M059J (cell line): ENCODE data around the gene TFF3. TPM values are rescaled to one million over a fixed set of nuclear protein-coding genes. Genes with fewer than 3 reads are reported as not detected.

Experiments
- DNase-seq: peaks from one replicate; pipeline ENCODE4 v3.0.0-alpha.2; 2012; ENCODE audit warnings: low read depth
- total RNA-seq: library from RNA; depleted of rRNA; stranded (reverse); fragments of >200 nt; shearing (Covaris generic); gene quantifications from 2 replicates; pipeline ENCODE4 v1.2.3, GENCODE V29; 2014; rRNA removed

The TFF3 gene, protein sequence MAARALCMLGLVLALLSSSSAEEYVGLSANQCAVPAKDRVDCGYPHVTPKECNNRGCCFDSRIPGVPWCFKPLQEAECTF
- total RNA-seq, result 0.52 TPM in 1 of 2 replicates, not detected in the other

DNA sequence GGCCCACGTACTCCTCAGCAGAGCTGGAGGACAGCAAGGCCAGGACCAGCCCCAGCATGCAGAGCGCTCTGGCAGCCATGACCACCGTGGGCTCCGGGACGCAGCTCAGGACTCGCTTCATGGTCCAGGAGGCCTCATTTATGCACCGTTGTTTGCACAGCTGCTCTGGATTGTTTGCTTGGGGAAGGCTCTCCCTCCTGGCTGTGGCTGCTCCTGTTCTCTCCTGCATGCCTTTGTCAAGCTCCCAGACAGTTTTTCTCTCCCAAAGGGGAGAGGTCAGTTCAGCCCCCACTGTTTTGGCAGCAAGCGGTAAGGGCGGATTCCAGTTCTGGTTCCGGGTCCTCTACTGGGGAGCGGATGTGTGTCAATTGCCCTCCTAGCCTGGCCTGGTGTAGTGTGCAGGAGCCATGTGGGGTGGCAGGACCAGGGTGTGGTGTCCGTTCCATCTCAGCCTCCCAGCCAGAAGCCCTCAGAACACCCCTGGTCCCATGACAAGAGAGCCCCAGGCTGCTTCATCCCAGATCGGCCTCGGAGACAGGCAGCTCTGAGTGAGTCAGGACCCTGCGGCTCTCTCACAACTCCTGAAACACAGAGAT lies at the start of gene TFF3:
Gene TFF3, minus strand, starts transcription at position 114 of the 596 bp plus-strand sequence. Its CDS starts 35 bp downstream, at position 79.
- peak; percentile 15 for DNase-seq

DNA sequence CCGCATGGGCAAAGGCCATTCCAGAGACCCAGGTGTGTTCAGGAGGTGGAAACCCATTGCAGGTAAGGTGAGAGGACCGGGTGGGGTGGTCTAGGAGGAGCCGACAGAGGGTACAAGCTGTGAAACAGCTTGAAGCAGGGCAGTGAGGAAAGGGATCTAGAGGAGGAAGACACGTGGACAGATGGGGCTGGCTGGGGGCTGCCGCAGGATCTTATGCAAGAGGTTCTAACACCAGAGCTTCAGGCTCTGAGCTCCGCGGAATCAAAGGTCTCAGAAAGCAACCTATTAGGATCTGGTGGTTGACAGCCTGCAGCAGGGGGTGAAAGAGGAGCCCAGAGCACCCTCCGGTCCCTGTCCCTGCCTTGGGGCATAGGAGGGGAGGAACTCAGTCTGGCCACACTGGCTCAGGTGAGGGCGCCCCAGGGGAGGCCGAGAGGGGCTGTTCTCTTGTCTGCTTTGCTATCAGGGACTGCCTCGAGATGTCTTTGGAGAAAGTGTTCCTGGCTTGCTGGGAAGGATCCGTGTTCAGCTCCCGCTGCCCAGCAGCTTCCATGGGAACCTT lies 49.2 kb upstream of the TFF3 start:
- no peak for DNase-seq

DNA sequence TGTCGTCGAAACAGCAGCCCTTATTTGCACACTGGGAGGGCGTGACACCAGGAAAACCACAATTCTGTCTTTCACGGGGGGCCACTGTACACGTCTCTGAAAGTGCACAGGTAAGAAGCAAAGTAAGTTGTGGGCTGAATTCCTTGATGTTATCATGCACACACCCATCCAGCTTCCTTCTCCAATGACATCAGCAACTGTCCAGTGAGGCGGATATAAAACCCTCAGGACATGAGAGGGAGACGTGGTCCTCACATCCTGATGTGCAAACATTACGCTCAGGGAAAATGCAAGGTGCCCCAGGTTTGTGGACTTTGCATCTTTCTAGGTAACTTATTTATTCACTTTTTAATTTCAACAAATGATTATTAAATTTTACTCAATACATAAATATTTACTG lies 48.1 kb upstream of the TFF3 start:
- DNase-seq, result peak; percentile 26

DNA sequence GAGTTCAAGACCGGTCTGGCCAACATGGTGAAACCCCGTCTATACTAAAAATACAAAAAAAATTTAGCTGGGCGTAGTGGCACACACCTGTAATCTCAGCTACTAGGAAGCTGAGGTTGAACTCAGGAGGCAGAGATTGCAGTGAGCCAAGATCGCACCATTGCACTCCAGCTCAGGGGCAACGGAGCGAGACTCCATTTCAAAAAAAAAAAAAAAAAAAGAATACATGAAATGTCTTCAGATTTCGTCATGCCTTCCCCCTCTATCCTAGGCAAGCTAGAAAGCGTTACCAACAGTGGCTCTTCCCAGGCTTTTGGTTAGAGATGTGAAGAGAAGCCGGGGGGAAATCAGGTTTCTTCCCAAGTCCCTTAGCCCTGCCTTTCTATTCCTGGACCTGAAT lies 47.5 kb upstream of the TFF3 start:
- DNase-seq, result no peak

DNA sequence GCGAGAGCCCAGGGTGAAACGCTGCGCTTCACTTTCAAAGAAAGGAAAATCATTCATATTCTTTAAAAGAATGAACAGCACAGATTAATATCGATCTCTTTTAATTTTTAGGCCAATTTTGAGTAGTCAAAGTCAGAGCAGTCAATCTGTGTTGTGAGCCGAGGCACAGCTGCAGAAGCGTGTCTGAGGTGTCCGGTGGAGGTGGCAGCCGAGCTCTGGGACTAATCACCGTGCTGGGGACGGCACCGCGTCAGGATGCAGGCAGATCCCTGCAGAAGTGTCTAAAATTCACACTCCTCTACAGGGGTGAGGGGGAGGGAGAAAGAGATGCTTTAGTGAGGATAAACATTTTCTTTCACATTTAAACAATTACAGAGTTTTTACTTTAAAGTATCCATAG lies 47.0 kb upstream of the TFF3 start:
- DNase-seq, result no peak

DNA sequence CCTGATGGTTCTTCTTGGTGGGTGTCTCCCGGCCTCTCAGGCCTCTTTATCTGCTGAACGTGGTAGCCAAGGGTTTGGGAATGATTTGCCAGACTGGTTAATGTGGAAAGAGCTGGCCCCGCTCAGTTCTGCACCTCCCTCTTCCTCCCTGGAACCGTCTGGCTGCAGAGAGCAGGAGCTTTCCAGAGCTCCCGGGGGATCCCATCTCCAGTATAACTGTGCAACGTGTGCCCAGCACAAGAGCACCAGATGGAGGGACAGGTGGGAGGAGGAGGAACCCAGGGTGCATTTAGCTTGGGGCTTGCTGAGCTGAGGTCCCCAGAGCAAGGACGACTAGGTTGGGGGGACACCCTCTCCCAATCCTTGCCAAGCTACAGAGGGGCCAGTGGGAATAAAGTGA lies 46.1 kb upstream of the TFF3 start:
- DNase-seq, result no peak

DNA sequence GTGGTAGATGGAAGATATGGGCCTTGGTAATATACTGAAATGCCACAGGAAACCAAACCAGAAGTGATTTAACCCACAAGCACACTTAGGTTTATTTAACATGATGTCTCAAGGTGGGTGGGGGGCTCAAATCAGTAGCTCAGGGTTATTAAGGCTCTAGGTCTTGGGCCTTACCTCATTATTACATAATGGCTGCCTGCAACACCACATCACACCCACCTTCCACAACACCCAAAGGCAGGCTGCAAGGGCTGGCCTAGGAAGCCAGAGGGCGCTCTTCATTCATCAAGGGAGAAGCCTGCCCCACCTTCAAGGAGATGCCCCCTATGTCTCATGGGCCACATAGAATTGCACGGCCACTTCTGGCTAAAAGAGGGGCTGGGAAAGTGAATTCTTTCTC lies 45.1 kb upstream of the TFF3 start:
- no peak for DNase-seq

DNA sequence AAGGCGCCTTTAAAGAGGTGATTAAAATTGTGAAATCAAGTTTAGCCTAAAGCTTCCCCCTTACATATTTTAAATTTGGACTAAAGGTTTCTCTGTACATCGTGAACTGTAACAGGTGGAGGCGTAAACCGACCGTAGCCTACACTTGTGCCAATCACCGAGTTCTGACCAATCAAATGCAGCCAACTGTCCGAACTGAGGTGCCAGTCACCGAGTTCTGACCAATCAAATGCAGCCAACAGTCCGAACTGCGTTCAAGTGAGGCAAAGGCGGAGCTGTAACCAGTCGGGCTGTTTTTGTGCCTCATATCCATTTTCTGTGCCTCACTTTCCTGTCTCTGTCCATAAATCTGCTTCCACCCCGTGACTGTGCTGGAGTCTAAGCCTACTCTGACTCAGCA lies 43.7 kb upstream of the TFF3 start:
- DNase-seq, result no peak

DNA sequence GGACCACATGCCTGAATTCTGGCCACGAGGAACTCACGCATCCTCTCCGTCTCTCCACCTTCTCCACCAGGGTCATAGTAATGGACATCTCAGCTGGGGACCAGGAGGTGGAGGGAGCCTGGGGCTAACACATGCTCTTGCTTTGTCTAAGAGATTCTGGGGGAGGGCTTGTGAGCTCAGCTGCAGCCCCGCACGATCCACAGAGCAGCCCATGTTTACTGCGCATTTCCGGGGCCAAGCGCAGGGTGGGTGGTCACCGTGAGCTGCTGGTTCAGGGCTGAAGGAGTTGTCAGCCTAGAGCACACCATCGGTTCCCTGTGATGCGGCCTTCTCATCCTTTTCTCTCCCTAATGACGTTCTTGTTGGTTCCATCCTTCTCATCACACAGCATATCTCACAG lies 43.1 kb upstream of the TFF3 start:
- DNase-seq, result no peak

DNA sequence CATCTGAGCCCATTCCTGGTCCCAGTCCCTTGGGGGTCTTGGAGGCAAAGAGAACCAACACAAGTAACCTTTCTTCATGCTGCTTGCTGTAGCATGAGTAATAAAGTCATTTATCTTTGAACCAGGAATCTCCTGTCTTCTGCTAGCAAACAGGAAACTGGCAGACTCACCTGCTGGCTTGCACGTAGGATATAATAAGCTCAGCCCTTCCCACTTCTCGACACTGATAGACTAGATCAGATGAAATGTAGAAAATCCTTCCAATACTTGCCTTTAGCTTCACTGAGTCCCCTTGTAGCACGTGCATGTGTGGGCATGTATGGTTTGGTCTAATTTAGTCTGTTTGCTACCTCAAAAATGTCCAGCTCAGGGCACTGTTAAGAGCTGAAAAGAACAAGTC lies 42.1 kb upstream of the TFF3 start:
- no peak for DNase-seq

DNA sequence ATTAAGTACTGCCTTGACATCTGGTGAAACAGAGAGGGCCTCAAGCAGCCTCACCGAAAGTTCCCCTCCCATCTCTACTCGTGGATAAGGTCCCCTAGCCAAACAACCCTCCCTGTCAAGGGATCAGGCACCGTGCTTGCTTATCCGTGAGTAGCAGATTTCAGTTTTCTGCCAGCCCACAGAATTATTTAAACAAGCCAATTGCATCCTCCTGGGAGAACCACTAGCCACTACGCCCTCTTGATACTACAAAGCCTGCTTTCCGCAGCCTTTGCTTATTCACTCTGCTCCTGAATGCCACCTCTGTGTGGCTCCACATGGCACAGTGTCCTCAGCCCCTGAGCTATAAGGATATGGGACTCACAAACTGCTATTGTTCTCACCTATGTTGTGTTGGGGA lies 41.4 kb upstream of the TFF3 start:
- DNase-seq, result no peak

DNA sequence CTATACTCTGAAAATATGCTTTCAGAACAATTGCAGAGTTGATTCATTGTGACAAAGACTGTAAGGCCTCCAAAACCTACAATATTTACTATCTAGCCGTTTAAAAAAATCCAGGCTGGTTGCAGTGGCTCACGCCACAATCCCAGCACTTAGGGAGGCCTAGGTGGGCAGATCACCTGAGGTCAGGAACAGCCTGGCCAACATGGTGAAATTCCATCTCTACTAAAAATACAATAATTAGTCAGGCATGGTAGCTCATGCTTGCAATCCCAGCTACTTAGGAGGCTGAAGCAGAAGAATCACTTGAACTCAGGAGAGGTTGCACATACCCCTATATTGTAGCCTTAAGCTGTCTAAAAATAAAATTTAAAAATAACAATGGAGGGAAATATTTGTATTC lies 40.8 kb upstream of the TFF3 start:
- DNase-seq, result no peak

DNA sequence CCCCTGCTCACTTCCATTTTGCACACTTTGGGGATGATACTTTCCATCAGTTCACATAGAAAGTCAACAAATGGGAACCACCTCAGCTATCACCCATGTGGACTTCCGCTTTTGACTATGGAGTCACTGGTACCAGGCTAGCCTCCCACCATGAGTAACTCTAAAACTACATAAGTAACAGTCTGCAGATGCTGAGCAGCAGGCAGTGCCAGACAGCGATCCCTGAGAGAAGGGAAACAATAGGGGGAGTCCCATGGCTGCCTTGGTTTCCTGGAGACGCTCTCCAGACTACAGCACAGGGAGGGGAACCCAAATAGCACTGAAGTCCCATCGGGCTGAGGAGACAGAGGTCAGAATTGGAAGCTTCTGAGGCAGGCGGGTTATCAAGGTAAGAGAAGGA lies 38.4 kb upstream of the TFF3 start:
- no peak for DNase-seq

DNA sequence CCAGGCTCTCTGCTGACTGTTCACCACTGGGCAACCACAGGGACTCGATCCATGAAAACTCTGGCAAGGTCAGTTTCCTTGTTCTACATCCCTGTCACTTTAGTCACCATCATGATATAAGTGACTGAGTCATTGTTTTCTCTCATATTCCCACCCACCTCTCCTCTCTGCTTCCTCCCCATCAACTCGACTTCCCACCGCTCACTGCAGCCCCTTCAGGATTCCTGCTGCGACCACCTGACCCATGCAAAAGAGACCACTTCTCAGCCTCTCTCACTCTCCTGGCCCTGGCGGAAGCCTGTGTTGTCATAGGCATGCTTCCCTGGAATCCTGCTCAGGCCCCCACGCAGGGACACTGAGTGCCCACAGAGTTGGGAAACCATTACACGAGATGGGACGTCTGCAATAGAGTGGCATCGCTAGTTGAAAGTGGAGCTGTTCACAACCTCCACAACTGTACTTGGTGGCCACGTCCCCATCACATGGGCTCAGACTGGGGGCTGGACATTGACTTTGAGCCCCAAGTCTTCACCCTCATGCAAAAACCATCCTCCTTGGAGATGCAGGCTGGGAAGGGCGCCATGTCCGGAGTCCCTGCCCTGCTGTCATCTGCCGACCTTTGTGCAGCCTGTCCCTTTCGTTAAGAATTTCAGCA lies 37.4 kb upstream of the TFF3 start:
- peak; percentile 47 for DNase-seq

DNA sequence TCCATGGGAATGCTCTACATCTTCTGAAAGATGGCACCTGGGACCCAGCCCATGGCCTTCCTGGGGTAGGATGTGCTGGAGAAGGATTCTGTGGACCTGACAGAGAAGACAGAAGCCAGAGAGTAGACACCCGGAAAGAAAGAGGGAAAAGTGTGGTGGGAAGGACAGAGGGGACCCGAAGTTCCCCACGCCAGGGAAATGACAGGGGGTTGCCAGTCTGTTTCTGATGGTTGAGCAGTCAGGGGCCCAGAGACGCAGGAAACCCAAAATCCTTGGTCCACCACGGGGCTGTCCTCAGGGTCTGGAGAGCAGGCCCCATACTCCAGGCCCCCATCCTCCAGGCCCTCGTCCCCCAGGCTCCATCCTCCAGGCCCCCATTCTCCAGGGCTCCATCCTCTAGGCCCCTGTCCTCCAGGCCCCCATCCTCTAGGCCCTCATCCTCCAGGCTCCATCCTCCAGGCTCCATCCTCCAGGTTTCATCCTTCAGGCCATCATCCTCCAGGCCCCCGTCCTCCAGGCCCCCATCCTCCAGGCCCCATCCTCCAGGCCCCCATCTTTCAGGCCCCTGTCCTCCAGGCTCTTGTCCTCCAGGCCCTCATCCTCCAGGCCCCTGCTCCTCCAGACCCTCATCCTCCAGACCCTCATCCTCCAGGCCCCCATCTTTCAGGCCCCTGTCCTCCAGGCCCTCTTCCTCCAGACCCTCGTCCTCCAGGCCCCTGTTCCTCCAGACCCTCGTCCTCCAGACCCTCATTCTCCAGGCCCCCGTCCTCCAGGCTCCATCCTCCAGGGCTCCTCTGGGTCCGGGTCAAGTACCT lies 36.6 kb upstream of the TFF3 start:
- no peak for DNase-seq

DNA sequence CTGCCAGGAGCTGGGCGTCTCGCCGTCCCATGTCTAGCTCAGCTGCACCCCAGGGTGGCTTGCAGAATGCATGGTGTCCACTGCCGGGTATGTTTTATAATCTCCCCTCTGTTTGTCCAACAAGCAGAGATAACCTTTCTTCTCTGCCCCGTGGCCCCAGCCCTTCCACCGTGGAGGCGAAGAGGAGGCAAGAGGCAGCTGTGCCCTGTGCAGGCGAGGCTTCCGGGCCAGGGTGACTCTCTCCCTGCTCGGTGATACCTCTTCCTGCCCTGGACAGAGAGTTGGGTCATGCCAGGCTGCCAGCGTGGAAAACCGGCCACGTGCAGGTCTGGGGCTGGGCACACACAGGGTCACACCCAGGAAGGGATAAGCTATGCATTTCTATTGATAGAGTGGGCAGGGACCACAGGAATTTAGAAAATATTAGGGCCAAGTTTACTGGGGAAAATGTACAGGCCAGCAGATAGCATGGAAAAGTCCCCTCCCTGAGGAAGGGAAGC lies 35.8 kb upstream of the TFF3 start, which contains the start of gene TFF2:
Gene TFF2, minus strand, starts transcription at position 68 of the 500 bp plus-strand sequence. Its CDS starts 37 bp downstream, at position 31.
- peak; percentile 36 for DNase-seq

DNA sequence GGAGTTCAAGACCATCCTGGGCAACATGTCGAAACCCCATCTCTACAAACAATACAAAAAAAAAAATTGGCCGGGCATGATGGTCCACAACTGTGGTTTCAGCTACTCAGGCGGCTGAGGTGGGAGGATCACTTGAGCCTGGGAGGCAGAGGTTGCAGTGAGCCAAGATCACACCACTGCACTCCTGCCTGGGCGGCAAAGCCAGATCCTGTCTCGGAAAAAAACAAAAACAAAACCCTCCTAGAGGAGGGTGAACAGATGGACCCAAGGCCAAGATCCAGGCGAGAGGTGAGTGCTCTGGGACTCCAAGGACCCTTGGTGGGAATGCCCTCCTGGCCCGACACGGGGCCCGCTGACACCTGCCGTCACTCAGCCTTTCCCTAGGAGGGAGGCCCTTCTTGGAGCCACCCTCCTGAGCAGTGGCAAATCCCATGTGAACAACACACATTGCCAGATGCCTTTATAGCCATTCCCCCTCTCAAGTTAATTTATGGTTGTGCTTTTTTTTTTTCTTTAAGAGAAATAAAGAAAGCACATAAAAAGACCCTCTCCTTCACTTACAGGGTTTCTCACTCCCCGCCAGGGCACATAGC lies 35.2 kb upstream of the TFF3 start:
- no peak for DNase-seq

DNA sequence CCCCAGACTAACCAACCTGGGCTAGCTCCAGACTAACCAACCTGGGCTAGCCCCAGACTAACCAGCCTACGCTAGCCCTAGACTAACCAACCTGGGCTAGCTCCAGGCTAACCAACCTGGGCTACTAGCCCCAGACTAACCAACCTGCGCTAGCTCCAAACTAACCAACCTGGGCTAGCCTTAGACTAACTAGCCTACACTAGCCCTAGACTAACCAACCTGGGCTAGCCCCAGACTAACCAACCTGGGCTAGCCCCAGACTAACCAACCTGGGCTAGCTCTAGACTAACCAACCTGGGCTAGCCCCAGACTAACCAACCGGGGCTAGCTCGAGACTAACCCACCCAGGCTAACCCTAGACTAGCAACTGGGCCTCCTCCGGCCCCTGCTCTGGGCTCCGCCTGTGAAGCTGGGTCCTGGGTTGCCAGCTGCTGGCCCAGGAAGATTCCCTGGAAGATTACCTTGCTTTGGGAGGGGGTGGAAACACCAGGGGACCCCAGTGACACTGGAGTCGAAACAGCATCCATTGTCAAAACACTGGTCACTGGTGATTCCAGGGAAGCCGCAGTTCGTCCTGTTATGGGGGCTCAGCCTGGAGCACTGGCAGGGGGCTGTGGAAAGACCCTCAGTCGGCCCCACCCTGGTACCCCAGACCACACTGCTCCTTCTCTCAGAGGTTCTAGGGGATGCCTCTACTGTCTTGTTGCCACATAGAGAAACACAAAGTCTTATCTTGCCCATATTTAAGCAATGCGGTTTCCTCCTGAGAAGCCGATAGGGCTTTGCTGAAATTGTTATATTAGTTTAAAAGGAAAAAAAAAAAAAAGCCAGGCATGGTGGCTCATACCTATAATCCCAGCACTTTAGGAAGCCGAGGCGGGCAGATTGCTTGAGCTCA lies 34.5 kb upstream of the TFF3 start:
- no peak for DNase-seq

DNA sequence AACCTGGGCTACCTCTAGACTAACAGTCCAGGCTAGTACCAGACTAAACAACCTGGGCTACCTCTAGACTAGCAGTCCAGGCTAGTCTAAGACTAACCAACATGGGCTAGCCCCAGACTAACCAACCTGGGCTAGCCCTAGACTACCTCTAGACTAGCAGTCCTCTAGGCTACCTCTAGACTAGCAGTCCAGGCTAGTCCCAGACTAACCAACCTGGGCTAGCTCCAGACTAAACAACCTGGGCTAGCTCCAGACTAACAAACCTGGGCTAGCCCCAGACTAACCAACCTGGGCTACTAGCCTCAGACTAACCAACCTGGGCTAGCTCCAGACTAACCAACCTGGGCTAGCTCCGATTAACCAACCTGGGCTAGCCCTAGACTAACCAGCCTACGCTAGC lies 33.6 kb upstream of the TFF3 start:
- DNase-seq, result no peak

DNA sequence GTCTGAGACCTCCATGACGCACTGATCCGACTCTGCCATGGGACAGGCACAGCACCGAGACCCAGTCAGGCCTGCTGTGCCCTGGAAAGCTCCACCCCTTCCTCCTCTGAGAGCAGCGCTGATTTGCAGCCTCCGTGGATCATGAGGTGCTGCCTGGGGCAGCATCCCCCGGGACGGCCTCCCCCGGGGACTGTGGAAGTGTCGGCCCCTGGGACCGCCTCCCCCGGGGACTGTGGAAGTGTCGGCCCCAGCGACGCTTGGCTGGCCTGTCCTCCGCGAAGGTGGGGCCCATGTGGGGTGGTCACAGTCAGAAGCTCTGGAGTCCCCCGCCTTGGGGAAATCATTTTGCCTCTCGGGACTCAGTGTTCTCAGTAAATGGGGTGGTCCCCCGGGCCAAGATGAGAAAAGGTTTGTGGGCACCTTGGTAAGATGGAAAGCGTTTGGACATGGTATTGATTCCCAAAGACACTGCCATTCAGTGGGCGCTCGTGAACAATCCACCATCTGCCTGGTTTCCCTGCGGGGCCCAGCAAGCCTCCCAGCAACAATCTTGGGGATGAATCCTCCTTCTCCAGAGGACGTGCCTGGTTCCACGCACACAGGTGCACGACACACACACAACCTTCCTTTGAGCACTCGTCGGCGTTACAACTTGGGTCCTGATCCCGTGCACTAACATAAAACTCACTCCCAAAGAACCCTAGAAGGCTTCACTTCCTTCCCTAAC lies 32.6 kb upstream of the TFF3 start:
- DNase-seq, result no peak
